Measurements from ENCODE around the gene NDUFA3. TPM values are rescaled to one million over a fixed set of nuclear protein-coding genes. Genes with fewer than 3 reads are reported as not detected.

The NDUFA3 gene
- total RNA-seq, 1 experiment from 2014 or later = 144 TPM

DNA sequence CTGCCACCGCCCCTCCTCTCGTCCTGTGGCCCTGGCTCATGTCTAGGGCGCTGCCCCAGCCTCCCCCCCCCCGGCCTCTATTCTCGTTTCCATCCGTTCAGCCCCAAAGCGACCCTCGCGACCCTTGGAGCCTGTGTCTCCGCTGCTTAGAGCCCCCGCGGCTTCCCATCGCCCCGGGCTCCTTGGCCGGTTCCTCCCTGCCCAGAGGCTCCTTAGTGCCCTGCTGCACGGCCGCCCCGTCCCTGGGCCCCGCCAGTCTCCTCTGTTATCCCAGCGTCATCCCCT lies 25.7 kb downstream of the NDUFA3 start:
- intact Hi-C loops (cut with micrococcal nuclease; ENCODE audit: unreplicated experiment) = no loop called here
- TF ChIP-seq CTCF (conservative IDR thresholded peaks at IDR 0.05; ENCODE audit: low read depth, low read length) = no peak
- TF ChIP-seq EZH2 (IDR thresholded peaks at IDR 0.05; ENCODE audit: borderline replicate concordance, low read depth, low read length, poor library complexity, severe bottlenecking) = no peak
- CTCF ChIA-PET = no interaction called here
- peaks cover 51% of the 10 kb centered on the region for H3K36me3 ChIP-seq (ENCODE audit: insufficient read depth, low read length, poor library complexity, severe bottlenecking)
- POLR2A ChIA-PET (ENCODE audit: low non-redundant PET) = no interaction called here
- H3K9me3 ChIP-seq (ENCODE audit: low read depth, low read length, poor library complexity, severe bottlenecking) = no peaks in the 10 kb centered on the region
- H3K27ac ChIP-seq (ENCODE audit: low read depth, low read length, poor library complexity, severe bottlenecking) = no peak overlapping the region
- no peak for DNase-seq (ENCODE audit: low spot score)
- H3K4me3 ChIP-seq (ENCODE audit: low read depth, low read length, poor library complexity, severe bottlenecking) = no peak overlapping the region
- H3K27me3 ChIP-seq (replicated peaks; ENCODE audit: insufficient read depth, low read depth, low read length, poor library complexity) = no peaks in the 10 kb centered on the region
- no peaks in the 10 kb centered on the region for H3K4me1 ChIP-seq (ENCODE audit: insufficient read depth, low read length, poor library complexity, severe bottlenecking)
- BruUV-seq (replicated peaks) = no TSS peak

DNA sequence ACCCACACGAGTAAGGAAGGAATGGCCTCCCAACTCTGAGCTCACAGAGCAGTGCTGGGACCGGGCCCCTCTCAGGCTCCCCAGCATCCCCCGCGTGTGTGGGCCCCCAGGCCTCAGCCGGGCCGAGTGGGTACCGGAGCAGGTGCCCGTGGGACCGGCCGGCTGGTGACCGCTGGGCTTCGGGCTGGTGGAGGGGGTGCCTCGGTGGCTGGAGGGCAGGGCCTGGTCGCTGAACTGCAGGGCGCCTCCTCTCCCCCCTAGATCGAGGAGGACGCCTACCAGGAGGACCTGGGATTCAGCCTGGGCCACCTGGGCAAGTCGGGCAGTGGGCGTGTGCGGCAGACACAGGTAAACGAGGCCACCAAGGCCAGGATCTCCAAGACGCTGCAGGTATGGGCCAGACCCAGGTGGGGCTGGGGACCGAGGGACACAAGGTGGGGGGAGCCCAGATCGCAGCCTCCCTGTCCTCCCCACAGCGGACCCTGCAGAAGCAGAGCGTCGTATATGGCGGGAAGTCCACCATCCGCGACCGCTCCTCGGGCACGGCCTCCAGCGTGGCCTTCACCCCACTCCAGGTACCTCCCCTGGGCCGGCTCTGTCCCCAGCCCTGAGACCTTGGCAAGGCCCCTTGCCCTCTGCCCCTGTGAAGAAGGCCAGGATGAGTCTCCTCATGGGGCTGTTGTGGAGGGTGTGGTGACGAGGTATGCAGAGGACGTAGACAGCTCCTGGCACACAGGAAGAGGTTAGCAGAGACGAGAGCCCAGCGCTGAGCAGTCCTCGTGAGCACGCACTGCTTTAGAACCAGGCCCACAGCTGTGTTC lies 26.4 kb downstream of the NDUFA3 start:
- CTCF ChIA-PET = no interaction called here
- BruUV-seq (replicated peaks) = no TSS peak
- Histone ChIP-seq H3K36me3 (ENCODE audit: insufficient read depth, low read length, poor library complexity, severe bottlenecking) (peaks cover 46% of the 10 kb centered on the region), H3K9me3 (ENCODE audit: low read depth, low read length, poor library complexity, severe bottlenecking) (no peaks in the 10 kb centered on the region), H3K4me1 (ENCODE audit: insufficient read depth, low read length, poor library complexity, severe bottlenecking) (no peaks in the 10 kb centered on the region), H3K4me3 (ENCODE audit: low read depth, low read length, poor library complexity, severe bottlenecking) (no peak overlapping the region), H3K27me3 (replicated peaks; ENCODE audit: insufficient read depth, low read depth, low read length, poor library complexity) (no peaks in the 10 kb centered on the region), H3K27ac (ENCODE audit: low read depth, low read length, poor library complexity, severe bottlenecking) (no peak overlapping the region)
- intact Hi-C loops (cut with micrococcal nuclease; ENCODE audit: unreplicated experiment) = no loop called here
- POLR2A ChIA-PET (ENCODE audit: low non-redundant PET) = no interaction called here
- TF ChIP-seq CTCF (conservative IDR thresholded peaks at IDR 0.05; ENCODE audit: low read depth, low read length) (no peak), EZH2 (IDR thresholded peaks at IDR 0.05; ENCODE audit: borderline replicate concordance, low read depth, low read length, poor library complexity, severe bottlenecking) (no peak)
- no peak for DNase-seq (ENCODE audit: low spot score)

GRCh38 chr19:54129617-54129996 lies 27.0 kb downstream of the NDUFA3 start:
- POLR2A ChIA-PET (ENCODE audit: low non-redundant PET) = no interaction called here
- Histone ChIP-seq H3K4me1 (ENCODE audit: insufficient read depth, low read length, poor library complexity, severe bottlenecking) (no peaks in the 10 kb centered on the region), H3K4me3 (ENCODE audit: low read depth, low read length, poor library complexity, severe bottlenecking) (no peak overlapping the region), H3K9me3 (ENCODE audit: low read depth, low read length, poor library complexity, severe bottlenecking) (no peaks in the 10 kb centered on the region), H3K27ac (ENCODE audit: low read depth, low read length, poor library complexity, severe bottlenecking) (no peak overlapping the region), H3K27me3 (replicated peaks; ENCODE audit: insufficient read depth, low read depth, low read length, poor library complexity) (no peaks in the 10 kb centered on the region), H3K36me3 (ENCODE audit: insufficient read depth, low read length, poor library complexity, severe bottlenecking) (peaks cover 40% of the 10 kb centered on the region)
- TF ChIP-seq CTCF (conservative IDR thresholded peaks at IDR 0.05; ENCODE audit: low read depth, low read length) (no peak), EZH2 (IDR thresholded peaks at IDR 0.05; ENCODE audit: borderline replicate concordance, low read depth, low read length, poor library complexity, severe bottlenecking) (no peak)
- no TSS peak for BruUV-seq (replicated peaks)
- CTCF ChIA-PET = no interaction called here
- DNase-seq (ENCODE audit: low spot score) = no peak
- intact Hi-C loops (cut with micrococcal nuclease; ENCODE audit: unreplicated experiment) = no loop called here
